ENCODE measurements around the gene F7. TPM values are rescaled to one million over a fixed set of nuclear protein-coding genes. Genes with fewer than 3 reads are reported as not detected.
A peak's percentile ranks its signal among the peaks of the same experiment; 100 is the strongest.

Gene F7
- total RNA-seq, 1 donor from 2014 or later = not detected

DNA sequence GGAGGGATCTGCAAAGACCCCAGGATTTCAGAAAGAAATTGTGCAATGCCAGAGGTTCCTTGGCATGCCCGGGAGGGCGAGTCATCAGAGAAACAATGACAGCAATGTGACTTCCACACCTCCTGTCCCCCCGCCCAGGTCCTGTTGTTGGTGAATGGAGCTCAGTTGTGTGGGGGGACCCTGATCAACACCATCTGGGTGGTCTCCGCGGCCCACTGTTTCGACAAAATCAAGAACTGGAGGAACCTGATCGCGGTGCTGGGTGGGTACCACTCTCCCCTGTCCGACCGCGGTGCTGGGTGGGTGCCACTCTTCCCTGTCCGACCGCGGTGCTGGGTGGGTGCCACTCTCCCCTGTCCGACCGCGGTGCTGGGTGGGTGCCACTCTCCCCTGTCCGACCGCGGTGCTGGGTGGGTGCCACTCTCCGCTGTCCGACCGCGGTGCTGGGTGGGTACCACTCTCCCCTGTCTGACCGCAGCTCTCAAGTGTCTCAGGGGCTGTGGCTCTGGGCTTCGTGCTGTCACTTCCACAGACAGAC lies 11.8 kb downstream of the F7 start:
- Mint-ChIP-seq H3K36me3 (ENCODE audit: unreplicated experiment) (no peaks in the 10 kb centered on the region), H3K4me1 (ENCODE audit: unreplicated experiment) (peaks cover 5% of the 10 kb centered on the region), H3K27me3 (ENCODE audit: unreplicated experiment) (no peaks in the 10 kb centered on the region), H3K27ac (ENCODE audit: unreplicated experiment) (no peak overlapping the region), H3K9me3 (ENCODE audit: unreplicated experiment) (no peaks in the 10 kb centered on the region), H3K4me3 (ENCODE audit: unreplicated experiment) (no peak overlapping the region)
- TF ChIP-seq, protein P1, sequence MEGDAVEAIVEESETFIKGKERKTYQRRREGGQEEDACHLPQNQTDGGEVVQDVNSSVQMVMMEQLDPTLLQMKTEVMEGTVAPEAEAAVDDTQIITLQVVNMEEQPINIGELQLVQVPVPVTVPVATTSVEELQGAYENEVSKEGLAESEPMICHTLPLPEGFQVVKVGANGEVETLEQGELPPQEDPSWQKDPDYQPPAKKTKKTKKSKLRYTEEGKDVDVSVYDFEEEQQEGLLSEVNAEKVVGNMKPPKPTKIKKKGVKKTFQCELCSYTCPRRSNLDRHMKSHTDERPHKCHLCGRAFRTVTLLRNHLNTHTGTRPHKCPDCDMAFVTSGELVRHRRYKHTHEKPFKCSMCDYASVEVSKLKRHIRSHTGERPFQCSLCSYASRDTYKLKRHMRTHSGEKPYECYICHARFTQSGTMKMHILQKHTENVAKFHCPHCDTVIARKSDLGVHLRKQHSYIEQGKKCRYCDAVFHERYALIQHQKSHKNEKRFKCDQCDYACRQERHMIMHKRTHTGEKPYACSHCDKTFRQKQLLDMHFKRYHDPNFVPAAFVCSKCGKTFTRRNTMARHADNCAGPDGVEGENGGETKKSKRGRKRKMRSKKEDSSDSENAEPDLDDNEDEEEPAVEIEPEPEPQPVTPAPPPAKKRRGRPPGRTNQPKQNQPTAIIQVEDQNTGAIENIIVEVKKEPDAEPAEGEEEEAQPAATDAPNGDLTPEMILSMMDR (IDR thresholded peaks at IDR 0.05) = no peak
- DNase-seq (ENCODE audit: extremely low spot score, unreplicated experiment) = peak; percentile 82

DNA sequence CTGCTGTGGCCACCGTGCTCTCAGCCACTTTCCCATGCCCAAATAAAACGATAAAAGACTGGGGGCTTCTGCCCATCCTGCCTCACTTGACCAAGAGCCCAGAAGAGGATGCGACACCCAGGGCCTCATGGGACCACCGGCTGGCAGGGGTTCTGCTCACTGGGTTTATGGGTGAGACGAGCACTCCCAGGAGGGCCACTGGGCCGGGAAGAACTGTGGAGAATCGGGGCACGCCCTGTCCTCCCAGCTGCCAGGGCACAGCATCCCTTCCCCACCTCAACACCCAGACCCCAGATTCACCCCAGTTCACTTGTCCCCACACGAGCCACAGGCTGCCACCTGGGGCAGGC lies 12.3 kb downstream of the F7 start:
- Mint-ChIP-seq H3K4me3 (ENCODE audit: unreplicated experiment) (no peak overlapping the region), H3K27me3 (ENCODE audit: unreplicated experiment) (no peaks in the 10 kb centered on the region), H3K9me3 (ENCODE audit: unreplicated experiment) (no peaks in the 10 kb centered on the region), H3K4me1 (ENCODE audit: unreplicated experiment) (peaks cover 10% of the 10 kb centered on the region), H3K27ac (ENCODE audit: unreplicated experiment) (no peak overlapping the region), H3K36me3 (ENCODE audit: unreplicated experiment) (no peaks in the 10 kb centered on the region)
- TF ChIP-seq, protein P1 (IDR thresholded peaks at IDR 0.05) = no peak
- peak; percentile 82 for DNase-seq (ENCODE audit: extremely low spot score, unreplicated experiment)

DNA sequence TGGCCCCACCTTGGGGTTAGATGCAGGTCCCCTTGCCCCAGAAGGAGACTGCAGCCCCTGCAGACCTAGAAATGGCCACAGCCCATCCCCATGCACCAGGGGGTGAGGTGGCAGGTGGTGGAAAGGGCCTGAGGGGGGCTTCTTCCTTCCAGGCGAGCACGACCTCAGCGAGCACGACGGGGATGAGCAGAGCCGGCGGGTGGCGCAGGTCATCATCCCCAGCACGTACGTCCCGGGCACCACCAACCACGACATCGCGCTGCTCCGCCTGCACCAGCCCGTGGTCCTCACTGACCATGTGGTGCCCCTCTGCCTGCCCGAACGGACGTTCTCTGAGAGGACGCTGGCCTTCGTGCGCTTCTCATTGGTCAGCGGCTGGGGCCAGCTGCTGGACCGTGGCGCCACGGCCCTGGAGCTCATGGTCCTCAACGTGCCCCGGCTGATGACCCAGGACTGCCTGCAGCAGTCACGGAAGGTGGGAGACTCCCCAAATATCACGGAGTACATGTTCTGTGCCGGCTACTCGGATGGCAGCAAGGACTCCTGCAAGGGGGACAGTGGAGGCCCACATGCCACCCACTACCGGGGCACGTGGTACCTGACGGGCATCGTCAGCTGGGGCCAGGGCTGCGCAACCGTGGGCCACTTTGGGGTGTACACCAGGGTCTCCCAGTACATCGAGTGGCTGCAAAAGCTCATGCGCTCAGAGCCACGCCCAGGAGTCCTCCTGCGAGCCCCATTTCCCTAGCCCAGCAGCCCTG lies 12.8 kb downstream of the F7 start:
- Mint-ChIP-seq H3K4me3 (ENCODE audit: unreplicated experiment) (no peak overlapping the region), H3K27me3 (ENCODE audit: unreplicated experiment) (no peaks in the 10 kb centered on the region), H3K27ac (ENCODE audit: unreplicated experiment) (no peak overlapping the region), H3K36me3 (ENCODE audit: unreplicated experiment) (no peaks in the 10 kb centered on the region), H3K4me1 (ENCODE audit: unreplicated experiment) (peaks cover 15% of the 10 kb centered on the region), H3K9me3 (ENCODE audit: unreplicated experiment) (no peaks in the 10 kb centered on the region)
- peak; percentile 83 for DNase-seq (ENCODE audit: extremely low spot score, unreplicated experiment)
- TF ChIP-seq, protein P1 (IDR thresholded peaks at IDR 0.05) = no peak

GRCh38 chr13:113119166-113119821 lies 13.7 kb downstream of the F7 start:
- H3K27me3 Mint-ChIP-seq (ENCODE audit: unreplicated experiment) = no peaks in the 10 kb centered on the region
- H3K9me3 Mint-ChIP-seq (ENCODE audit: unreplicated experiment) = no peaks in the 10 kb centered on the region
- no peak overlapping the region for H3K27ac Mint-ChIP-seq (ENCODE audit: unreplicated experiment)
- no peaks in the 10 kb centered on the region for H3K36me3 Mint-ChIP-seq (ENCODE audit: unreplicated experiment)
- TF ChIP-seq, protein P1 (IDR thresholded peaks at IDR 0.05) = no peak
- peaks cover 15% of the 10 kb centered on the region for H3K4me1 Mint-ChIP-seq (ENCODE audit: unreplicated experiment)
- H3K4me3 Mint-ChIP-seq (ENCODE audit: unreplicated experiment) = no peak overlapping the region
- DNase-seq (ENCODE audit: extremely low spot score, unreplicated experiment) = peak; percentile 57

DNA sequence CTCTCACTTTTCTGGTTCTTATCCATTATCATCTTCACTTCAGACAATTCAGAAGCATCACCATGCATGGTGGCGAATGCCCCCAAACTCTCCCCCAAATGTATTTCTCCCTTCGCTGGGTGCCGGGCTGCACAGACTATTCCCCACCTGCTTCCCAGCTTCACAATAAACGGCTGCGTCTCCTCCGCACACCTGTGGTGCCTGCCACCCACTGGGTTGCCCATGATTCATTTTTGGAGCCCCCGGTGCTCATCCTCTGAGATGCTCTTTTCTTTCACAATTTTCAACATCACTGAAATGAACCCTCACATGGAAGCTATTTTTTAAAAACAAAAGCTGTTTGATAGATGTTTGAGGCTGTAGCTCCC lies 14.2 kb downstream of the F7 start:
- H3K36me3 Mint-ChIP-seq (ENCODE audit: unreplicated experiment) = no peaks in the 10 kb centered on the region
- no peaks in the 10 kb centered on the region for H3K9me3 Mint-ChIP-seq (ENCODE audit: unreplicated experiment)
- TF ChIP-seq, protein P1 (IDR thresholded peaks at IDR 0.05) = no peak
- peak; percentile 68 for DNase-seq (ENCODE audit: extremely low spot score, unreplicated experiment)
- H3K4me1 Mint-ChIP-seq (ENCODE audit: unreplicated experiment) = peaks cover 15% of the 10 kb centered on the region
- H3K27me3 Mint-ChIP-seq (ENCODE audit: unreplicated experiment) = no peaks in the 10 kb centered on the region
- no peak overlapping the region for H3K4me3 Mint-ChIP-seq (ENCODE audit: unreplicated experiment)
- no peak overlapping the region for H3K27ac Mint-ChIP-seq (ENCODE audit: unreplicated experiment)

Data from osteocyte (in vitro differentiated cells).